Thoracic aorta (tissue), 2 donors: ENCODE data around the gene ADCY10. TPM values are rescaled to one million over a fixed set of nuclear protein-coding genes. Genes with fewer than 3 reads are reported as not detected.

Experiments used
- ATAC-seq: fragments of 150-250 bp; one replicate; pipeline ENCODE4 v1.8.0; 2017; ENCODE audit warnings: low read depth; ENCODE audit not compliant: insufficient number of reproducible peaks, low FRiP score
- DNase-seq: peaks from one replicate; pipeline ENCODE4 v3.0.0-alpha.2; 2020; ENCODE audit warnings: low spot score
- H3K27ac ChIP-seq, 2 donors: fragments of 200-600 bp; sonication (generic); 1 replicate in 1 of 2; 2 replicates in 1 of 2; pipeline ENCODE4 v1.5.1; 2016; ENCODE audit warnings: mild to moderate bottlenecking in 2 of 2, moderate library complexity in 2 of 2
- H3K27me3 ChIP-seq: fragments of 200-600 bp; sonication (generic); replicated peaks from 2 replicates; pipeline ENCODE4 v1.6.0; 2016; ENCODE audit warnings: mild to moderate bottlenecking; ENCODE audit not compliant: insufficient read depth
- H3K36me3 ChIP-seq: fragments of 200-600 bp; sonication (generic); one replicate; pipeline ENCODE4 v1.5.1; 2016
- H3K4me1 ChIP-seq, 2 donors: fragments of 200-600 bp; sonication (generic); 1 replicate in 1 of 2; 2 replicates in 1 of 2; pipeline versions ENCODE4 v1.5.1 to v1.6.0; 2016; ENCODE audit warnings: low read depth in 2 of 2, mild to moderate bottlenecking in 1 of 2; ENCODE audit not compliant: control insufficient read depth in 1 of 2
- H3K4me3 ChIP-seq: fragments of 200-600 bp; sonication (generic); 2 replicates; pipeline ENCODE4 v1.5.1; 2016; ENCODE audit warnings: mild to moderate bottlenecking
- H3K9me3 ChIP-seq: fragments of 200-600 bp; sonication (generic); 2 replicates; pipeline ENCODE4 v1.5.1; 2016
- total RNA-seq, 2 donors: library from RNA; depleted of rRNA; stranded (reverse); fragments of >200 nt; gene quantifications; one replicate each; pipeline versions ENCODE4 v1.1.0 to v1.2.3, GENCODE V29; 2016
- TF ChIP-seq, protein P1 (sequence below): fragments of 200-600 bp; sonication (generic); IDR thresholded peaks from one replicate; pipeline ENCODE4 v1.5.1; 2019; ENCODE audit warnings: antibody characterized with exemption

The ADCY10 gene
- total RNA-seq, 2 donors from 2014 or later = 0.54 TPM; not detected in 1

DNA sequence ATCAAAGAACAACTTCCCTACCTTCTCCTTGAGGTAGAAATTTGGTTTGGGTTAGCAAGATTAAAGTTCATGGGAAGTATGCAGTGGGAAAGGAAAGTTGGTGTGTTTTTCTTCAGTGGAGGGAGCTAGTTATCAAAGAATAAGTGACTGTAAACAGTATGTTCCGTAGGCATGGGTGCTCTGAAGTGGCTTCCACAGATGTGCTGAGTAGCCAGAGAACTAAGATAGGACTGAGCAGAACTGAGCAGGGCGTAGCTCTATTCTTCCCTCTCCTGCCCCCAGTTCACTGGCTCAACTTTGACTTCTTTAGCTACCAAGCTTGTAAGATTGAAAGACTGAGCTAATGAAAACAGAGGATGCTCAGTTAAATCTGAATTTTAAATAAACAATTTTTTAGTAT is 3.4 kb downstream of the ADCY10 start:
- DNase-seq = no peak
- no peak for ATAC-seq
- TF ChIP-seq, protein P1, sequence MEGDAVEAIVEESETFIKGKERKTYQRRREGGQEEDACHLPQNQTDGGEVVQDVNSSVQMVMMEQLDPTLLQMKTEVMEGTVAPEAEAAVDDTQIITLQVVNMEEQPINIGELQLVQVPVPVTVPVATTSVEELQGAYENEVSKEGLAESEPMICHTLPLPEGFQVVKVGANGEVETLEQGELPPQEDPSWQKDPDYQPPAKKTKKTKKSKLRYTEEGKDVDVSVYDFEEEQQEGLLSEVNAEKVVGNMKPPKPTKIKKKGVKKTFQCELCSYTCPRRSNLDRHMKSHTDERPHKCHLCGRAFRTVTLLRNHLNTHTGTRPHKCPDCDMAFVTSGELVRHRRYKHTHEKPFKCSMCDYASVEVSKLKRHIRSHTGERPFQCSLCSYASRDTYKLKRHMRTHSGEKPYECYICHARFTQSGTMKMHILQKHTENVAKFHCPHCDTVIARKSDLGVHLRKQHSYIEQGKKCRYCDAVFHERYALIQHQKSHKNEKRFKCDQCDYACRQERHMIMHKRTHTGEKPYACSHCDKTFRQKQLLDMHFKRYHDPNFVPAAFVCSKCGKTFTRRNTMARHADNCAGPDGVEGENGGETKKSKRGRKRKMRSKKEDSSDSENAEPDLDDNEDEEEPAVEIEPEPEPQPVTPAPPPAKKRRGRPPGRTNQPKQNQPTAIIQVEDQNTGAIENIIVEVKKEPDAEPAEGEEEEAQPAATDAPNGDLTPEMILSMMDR = no peak

GRCh38 chr1:167909691-167910180 is 4.2 kb downstream of the ADCY10 start:
- Histone ChIP-seq H3K4me3 (no peak overlapping the region), H3K36me3 (peaks cover 5% of the 10 kb centered on the region), H3K27ac (no peak overlapping the region), H3K4me1 (peaks cover 17 to 22% of the 10 kb centered on the region in 2 donors), H3K27me3 (no peaks in the 10 kb centered on the region), H3K9me3 (no peaks in the 10 kb centered on the region)
- ATAC-seq (no peak), DNase-seq (no peak)
- TF ChIP-seq, protein P1 = no peak

More for the DNA sequence above, 3.4 kb downstream of the ADCY10 start:
- Histone ChIP-seq H3K27ac (peak overlapping the region in 1 of 2 donors; percentile 44), H3K36me3 (peaks cover 5% of the 10 kb centered on the region), H3K27me3 (no peaks in the 10 kb centered on the region), H3K4me1 (peaks cover 17 to 22% of the 10 kb centered on the region in 2 donors), H3K4me3 (no peak overlapping the region), H3K9me3 (no peaks in the 10 kb centered on the region)

GRCh38 chr1:167905671-167906070 is 8.3 kb downstream of the ADCY10 start:
- Histone ChIP-seq H3K4me1 (peaks cover 8% of the 10 kb centered on the region in 2 donors), H3K4me3 (no peak overlapping the region), H3K9me3 (no peaks in the 10 kb centered on the region), H3K27me3 (no peaks in the 10 kb centered on the region), H3K27ac (no peak overlapping the region), H3K36me3 (no peaks in the 10 kb centered on the region)
- DNase-seq = no peak
- TF ChIP-seq, protein P1 = no peak
- ATAC-seq = no peak

- TF ChIP-seq, protein P1 = no peak
- Histone ChIP-seq H3K27ac (no peak overlapping the region), H3K27me3 (no peaks in the 10 kb centered on the region), H3K4me1 (peaks cover 3% of the 10 kb centered on the region in 2 donors), H3K9me3 (no peaks in the 10 kb centered on the region), H3K36me3 (no peaks in the 10 kb centered on the region), H3K4me3 (no peak overlapping the region)
- no peak for ATAC-seq
- no peak for DNase-seq
These were observed 8.8 kb downstream of the ADCY10 start for GRCh38 chr1:167905182-167905581.

GRCh38 chr1:167904652-167905130 is 9.2 kb downstream of the ADCY10 start:
- no peak overlapping the region for H3K4me3 ChIP-seq
- peaks cover 0 to 5% of the 10 kb centered on the region in 2 donors for H3K4me1 ChIP-seq
- no peaks in the 10 kb centered on the region for H3K27me3 ChIP-seq
- H3K36me3 ChIP-seq = no peaks in the 10 kb centered on the region
- no peak for DNase-seq
- no peak for ATAC-seq
- no peak overlapping the region for H3K27ac ChIP-seq
- TF ChIP-seq, protein P1 = no peak
- H3K9me3 ChIP-seq = no peaks in the 10 kb centered on the region
